ENCODE results near the gene SRPK2.

SRPK2 gene

DNA sequence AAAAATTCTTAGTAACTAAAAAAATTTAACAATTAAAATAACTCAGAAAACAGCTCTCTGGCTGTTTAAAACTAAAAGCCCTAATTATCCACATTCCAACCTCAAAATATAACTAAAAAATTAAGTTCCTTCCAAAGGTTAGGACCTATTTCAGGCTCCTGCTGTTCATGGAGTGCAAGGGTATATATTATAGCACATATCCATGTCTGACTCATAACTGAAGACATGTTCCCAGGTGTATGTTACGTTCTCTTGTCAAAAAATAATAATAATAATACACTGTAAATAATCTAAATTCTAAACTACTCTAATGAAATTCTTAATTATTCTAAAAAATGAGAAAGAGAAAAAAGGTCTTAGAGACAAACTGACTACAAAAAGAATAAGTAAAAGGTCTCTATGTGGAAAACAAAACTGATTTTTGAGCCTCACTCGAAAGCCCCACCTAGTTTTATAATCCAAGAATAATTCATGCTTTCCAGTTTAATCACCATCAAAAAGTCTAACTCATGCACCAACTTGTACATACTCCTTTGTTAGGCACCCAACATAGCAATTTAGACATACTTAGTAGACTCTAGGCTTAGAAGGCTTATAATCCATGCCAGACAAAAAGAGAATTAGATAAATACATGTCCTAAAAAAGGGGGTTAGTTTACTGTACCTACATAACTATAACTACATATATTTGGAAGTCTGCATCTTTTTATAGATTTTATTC, 203.3 kb downstream of the SRPK2 start:
- ChIA-PET POLR2A (no interaction called here), CTCF (no interaction called here)
- TF ChIP-seq, protein P1, sequence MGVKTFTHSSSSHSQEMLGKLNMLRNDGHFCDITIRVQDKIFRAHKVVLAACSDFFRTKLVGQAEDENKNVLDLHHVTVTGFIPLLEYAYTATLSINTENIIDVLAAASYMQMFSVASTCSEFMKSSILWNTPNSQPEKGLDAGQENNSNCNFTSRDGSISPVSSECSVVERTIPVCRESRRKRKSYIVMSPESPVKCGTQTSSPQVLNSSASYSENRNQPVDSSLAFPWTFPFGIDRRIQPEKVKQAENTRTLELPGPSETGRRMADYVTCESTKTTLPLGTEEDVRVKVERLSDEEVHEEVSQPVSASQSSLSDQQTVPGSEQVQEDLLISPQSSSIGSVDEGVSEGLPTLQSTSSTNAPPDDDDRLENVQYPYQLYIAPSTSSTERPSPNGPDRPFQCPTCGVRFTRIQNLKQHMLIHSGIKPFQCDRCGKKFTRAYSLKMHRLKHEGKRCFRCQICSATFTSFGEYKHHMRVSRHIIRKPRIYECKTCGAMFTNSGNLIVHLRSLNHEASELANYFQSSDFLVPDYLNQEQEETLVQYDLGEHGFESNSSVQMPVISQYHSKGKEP (tag by site-specific recombination; IDR thresholded peaks at IDR 0.05), result no peak
- TF ChIP-seq, protein P2, sequence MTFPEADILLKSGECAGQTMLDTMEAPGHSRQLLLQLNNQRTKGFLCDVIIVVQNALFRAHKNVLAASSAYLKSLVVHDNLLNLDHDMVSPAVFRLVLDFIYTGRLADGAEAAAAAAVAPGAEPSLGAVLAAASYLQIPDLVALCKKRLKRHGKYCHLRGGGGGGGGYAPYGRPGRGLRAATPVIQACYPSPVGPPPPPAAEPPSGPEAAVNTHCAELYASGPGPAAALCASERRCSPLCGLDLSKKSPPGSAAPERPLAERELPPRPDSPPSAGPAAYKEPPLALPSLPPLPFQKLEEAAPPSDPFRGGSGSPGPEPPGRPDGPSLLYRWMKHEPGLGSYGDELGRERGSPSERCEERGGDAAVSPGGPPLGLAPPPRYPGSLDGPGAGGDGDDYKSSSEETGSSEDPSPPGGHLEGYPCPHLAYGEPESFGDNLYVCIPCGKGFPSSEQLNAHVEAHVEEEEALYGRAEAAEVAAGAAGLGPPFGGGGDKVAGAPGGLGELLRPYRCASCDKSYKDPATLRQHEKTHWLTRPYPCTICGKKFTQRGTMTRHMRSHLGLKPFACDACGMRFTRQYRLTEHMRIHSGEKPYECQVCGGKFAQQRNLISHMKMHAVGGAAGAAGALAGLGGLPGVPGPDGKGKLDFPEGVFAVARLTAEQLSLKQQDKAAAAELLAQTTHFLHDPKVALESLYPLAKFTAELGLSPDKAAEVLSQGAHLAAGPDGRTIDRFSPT (tag by site-specific recombination; IDR thresholded peaks at IDR 0.05), result no peak
- no peak for TF ChIP-seq ZNF10 (tag by site-specific recombination; IDR thresholded peaks at IDR 0.05)
- no peak for TF ChIP-seq ZNF274 (IDR thresholded peaks at IDR 0.05; ENCODE audit: low read length)
- no peak for TF ChIP-seq ZNF274 (tag by site-specific recombination; IDR thresholded peaks at IDR 0.05; ENCODE audit: borderline replicate concordance)
- TF ChIP-seq ZNF621 (tag by site-specific recombination; IDR thresholded peaks at IDR 0.05), result no peak
- TF ChIP-seq HOXA7 (CRISPR knock-in tag; IDR thresholded peaks at IDR 0.05; ENCODE audit: borderline replicate concordance), result no peak
- TF ChIP-seq ZNF658 (tag by site-specific recombination; IDR thresholded peaks at IDR 0.05), result no peak
- no peak for TF ChIP-seq SETDB1 (IDR thresholded peaks at IDR 0.05; ENCODE audit: insufficient read length, low read length)
- no peak for TF ChIP-seq ZNF548 (tag by site-specific recombination; IDR thresholded peaks at IDR 0.05)
- TF ChIP-seq HOXD13 (CRISPR knock-in tag; IDR thresholded peaks at IDR 0.05; ENCODE audit: borderline replicate concordance), result no peak
- TF ChIP-seq ZNF350 (tag by site-specific recombination; IDR thresholded peaks at IDR 0.05), result no peak
- TF ChIP-seq ZNF132 (tag by site-specific recombination; IDR thresholded peaks at IDR 0.05; ENCODE audit: borderline replicate concordance), result no peak
- no peak for TF ChIP-seq ZBTB7A (tag by site-specific recombination; IDR thresholded peaks at IDR 0.05; ENCODE audit: low read depth)
- H3K4me3 ChIP-seq (ENCODE audit: low read depth, low read length), result no peak overlapping the region
- no peak overlapping the region for H3K27ac ChIP-seq (ENCODE audit: extremely low read depth, low read depth, low read length)
- H3K4me1 ChIP-seq (ENCODE audit: control insufficient read depth, insufficient read depth, low read length), result no peaks in the 10 kb centered on the region
- no peaks in the 10 kb centered on the region for H3K36me3 ChIP-seq (ENCODE audit: control insufficient read depth in 2 of 2, insufficient read depth in 1 of 2, low read length in 2 of 2)
- H3K9me3 ChIP-seq (ENCODE audit: control insufficient read depth, insufficient read depth, low read depth, low read length), result no peaks in the 10 kb centered on the region

DNA sequence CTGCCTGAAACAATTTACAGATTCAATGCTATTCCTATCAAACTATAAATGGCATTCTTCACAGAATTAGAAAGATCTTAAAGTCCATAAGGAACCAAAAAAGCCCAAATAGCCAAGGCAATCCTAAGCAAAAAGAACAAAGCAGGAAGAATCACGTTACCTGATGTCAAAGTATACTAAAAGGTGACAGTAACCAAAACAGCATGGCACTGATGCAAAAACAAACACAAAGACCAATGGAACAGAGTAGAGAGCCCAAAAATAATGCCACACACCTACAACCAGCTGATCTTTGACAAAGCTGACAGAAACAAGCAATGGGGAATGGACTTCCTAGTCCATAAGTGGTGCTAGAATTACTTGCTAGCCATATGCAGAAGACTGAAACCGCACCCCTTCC, 208.7 kb downstream of the SRPK2 start:
- Histone ChIP-seq H3K36me3 (ENCODE audit: control insufficient read depth in 2 of 2, insufficient read depth in 1 of 2, low read length in 2 of 2) (no peaks in the 10 kb centered on the region), H3K4me3 (ENCODE audit: low read depth, low read length) (no peak overlapping the region), H3K9me3 (ENCODE audit: control insufficient read depth, insufficient read depth, low read depth, low read length) (no peaks in the 10 kb centered on the region), H3K4me1 (ENCODE audit: control insufficient read depth, insufficient read depth, low read length) (no peaks in the 10 kb centered on the region), H3K27ac (ENCODE audit: extremely low read depth, low read depth, low read length) (no peak overlapping the region)
- ChIA-PET CTCF (interaction anchor here (1.0 kb wide), 1 partner anchor 151 kb away, joined by 4 read pairs; no protein-coding TSS in a partner anchor), POLR2A (no interaction called here)
- TF ChIP-seq, protein P3, sequence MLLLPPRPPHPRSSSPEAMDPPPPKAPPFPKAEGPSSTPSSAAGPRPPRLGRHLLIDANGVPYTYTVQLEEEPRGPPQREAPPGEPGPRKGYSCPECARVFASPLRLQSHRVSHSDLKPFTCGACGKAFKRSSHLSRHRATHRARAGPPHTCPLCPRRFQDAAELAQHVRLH (tag by site-specific recombination; IDR thresholded peaks at IDR 0.05), result peak; percentile 70; the same call in 1 of the 2 replicates
- TF ChIP-seq, protein P4, sequence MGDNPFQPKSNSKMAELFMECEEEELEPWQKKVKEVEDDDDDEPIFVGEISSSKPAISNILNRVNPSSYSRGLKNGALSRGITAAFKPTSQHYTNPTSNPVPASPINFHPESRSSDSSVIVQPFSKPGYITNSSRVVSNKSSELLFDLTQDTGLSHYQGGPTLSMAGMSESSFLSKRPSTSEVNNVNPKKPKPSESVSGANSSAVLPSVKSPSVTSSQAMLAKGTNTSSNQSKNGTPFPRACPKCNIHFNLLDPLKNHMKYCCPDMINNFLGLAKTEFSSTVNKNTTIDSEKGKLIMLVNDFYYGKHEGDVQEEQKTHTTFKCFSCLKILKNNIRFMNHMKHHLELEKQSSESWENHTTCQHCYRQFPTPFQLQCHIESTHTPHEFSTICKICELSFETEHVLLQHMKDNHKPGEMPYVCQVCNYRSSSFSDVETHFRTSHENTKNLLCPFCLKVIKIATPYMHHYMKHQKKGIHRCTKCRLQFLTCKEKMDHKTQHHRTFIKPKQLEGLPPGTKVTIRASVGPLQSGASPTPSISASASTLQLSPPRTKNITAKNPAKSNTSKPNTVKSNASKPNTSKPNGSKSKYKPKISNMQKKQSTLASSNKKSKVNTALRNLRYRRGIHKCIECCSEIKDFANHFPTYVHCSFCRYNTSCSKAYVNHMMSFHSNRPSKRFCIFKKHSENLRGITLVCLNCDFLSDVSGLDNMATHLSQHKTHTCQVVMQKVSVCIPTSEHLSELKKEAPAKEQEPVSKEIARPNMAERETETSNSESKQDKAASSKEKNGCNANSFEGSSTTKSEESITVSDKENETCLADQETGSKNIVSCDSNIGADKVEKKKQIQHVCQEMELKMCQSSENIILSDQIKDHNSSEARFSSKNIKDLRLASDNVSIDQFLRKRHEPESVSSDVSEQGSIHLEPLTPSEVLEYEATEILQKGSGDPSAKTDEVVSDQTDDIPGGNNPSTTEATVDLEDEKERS (tag by site-specific recombination; IDR thresholded peaks at IDR 0.05), result peak; percentile 90; the same call in 1 of the 2 replicates
- no peak for TF ChIP-seq ZNF555 (tag by site-specific recombination; conservative IDR thresholded peaks at IDR 0.05)

Data from HEK293 (cell line).